GM19438 (cell line): ENCODE measurements around the gene ZNF750.

Experiments
- ATAC-seq: cut with Tn5 transposase; IDR thresholded peaks from one replicate; pipeline ENCODE4 v1.9.1; 2021; ENCODE audit warnings: low read depth; ENCODE audit not compliant: unreplicated experiment

Gene ZNF750

DNA sequence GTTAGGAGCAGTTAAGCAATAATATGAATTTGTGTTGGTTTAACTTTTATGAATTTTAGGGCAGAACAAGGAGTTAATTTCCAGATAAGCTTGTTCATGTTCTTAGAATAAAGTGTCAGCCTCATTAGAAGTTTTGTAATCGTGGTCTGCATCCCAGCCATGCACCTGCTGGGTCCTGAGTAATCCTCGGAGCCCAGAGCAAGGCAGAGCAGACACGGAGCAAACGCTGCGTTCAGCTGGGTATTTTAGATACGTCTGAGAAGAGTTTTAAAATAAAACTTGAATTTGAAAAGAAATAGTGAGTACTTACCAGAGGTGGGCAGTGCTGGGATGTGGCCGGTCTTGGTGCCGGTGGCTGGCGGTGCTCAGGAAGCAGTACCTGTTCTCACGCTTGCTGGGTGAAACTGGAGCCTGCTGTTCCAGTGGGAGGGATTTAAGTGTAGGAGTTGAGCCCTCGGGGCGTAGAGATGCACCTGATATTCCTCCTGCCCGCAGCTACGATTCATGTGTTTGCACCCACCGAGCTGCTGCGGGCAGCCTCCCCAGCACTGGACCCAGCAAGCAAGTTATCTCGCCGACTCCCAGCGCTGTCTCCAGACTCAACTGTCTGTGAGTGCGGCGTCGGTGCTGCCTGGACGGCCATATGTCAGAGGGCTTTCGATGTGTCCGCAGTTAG is at the start of gene ZNF750:
Gene ZNF750 (minus strand): TSS at position 406 of the 676 bp plus-strand sequence. CDS start 7,568 bp downstream, outside the sequence.
- ATAC-seq = no peak

GRCh38 chr17:82888583-82889495 is 49.0 kb upstream of the ZNF750 start:
- no peak for ATAC-seq

GRCh38 chr17:82887255-82888164 is 47.7 kb upstream of the ZNF750 start:
- ATAC-seq = no peak

- ATAC-seq = no peak
These were observed 45.1 kb upstream of the ZNF750 start for GRCh38 chr17:82884970-82885353.

GRCh38 chr17:82884341-82884969 is 44.6 kb upstream of the ZNF750 start:
- no peak for ATAC-seq

GRCh38 chr17:82883419-82884031 is 43.7 kb upstream of the ZNF750 start:
- ATAC-seq = no peak

DNA sequence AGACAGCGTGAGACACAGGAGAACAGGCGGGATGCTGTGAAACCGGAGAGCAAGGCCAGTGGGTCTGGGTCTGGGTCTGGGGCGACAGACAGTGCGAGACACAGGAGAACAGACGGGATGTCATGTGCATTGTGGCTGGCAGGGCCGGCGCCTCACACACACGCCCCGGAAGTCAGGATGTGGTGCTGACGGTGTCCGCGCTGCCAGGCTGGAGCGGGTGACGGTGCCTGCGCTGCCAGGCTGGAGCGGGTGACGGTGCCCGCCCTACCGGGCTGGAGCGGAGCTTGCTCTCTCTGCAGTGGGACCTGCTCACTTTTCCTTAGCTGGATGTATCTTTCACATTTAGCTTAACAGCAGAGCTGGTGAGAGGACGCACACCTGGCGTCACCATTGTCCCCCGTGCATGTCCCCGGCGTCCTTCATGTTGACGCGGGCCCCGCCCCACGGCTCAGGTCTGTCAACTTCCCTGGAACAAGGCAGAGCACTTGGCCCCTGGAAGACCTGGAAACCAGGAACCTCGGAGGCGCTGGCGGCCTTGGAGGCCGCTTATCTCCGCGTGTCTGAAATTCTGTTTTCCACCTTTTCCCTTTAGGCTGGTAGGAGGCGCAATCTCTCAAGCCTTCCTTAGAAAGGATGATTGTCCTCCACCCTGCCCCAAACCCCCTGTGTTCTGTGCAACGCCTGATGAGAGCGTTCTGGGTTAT is 43.0 kb upstream of the ZNF750 start:
- no peak for ATAC-seq

DNA sequence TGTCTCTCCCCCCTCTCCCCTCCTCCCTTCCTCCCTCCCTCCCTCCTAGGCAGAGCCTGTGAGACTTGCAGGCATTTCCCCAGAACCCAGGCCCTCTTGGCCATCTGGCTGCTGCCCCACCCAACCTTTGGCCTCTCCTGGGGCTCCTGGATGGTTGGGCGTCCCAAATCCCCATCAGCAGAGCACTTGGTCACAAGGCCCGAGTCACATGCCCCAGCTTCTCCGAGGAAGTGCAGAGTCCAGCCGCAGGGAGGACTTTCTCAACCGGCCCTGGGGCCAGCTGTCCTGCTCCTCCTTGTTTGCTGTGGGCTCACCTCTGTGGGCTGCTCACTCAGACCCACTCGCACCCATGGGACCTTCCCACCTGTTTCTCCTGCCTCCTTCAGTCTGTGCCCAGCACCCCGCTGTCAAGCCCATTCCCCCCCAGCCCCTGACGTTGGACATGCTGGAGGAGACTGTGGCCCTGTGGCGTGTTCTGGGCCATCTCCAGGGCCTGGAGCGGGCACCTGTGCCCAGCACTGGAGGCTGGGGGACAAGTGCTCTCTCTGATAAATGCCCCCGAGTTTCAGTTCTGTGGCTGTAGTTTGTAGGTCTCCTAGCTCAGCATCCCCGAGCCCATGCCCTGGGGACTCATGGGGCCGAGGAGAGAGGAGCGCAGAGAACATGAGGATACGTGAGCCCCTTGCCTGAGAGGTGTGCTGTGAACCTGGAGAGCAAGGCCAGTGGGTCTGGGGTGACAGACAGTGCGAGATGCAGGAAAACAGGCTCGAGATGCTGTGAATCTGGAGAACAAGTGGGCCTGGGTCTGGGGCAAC is 42.3 kb upstream of the ZNF750 start:
- ATAC-seq = no peak

GRCh38 chr17:82881324-82881823 is 41.6 kb upstream of the ZNF750 start:
- ATAC-seq = no peak

DNA sequence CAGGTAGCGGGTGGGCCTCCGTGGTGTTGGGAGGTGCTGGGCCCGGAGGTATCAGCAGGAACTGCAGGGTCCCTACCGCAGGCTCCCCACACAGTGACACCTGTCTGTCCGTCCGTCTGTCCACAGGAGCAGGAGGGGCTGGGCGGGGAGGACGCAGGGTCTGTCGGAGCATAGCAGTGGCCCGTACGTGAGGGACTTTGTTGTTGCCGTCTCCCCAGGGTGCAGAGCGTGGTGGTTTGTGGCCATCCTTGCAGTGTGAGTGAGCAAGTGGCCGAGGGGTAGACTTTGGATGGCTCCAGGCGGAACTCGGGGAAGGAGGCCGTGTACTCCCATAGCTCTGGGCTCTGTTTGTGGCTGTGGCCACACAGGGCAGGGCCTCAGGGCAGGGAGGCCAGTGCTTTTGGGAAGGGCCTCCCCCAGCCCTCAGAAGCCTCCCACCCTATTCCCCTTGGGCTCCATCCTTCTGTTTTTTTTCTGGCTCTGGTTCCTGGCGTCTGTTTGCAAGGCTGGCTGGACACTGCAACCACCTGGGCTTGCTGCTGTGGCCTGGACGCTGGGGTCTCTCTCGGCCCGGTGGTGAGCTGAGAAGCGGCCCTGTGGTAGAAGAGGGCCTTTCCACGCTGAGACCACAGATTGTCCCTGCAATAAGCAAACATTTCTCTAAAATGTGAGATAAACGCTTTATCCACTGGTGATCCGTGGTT is 41.0 kb upstream of the ZNF750 start:
- no peak for ATAC-seq

DNA sequence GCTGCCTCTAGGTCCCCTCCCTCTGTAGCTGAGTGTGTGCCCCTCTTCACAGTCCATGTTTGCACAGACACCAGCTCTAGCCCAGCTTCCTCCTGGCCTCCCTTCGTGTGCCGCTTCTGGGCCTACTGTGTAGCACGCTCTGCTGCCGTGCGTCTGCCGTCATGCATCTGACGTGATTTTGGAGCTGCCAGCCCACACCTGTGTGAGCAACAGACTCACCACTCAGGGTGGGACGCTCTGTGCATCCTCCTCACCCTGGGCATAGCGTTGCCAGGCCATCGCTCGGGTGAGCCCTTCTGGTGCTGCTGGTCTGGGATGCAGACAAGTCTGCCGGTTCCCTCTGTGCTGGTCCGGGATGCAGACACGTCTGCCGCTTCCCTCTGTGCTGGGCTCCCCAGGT is 39.4 kb upstream of the ZNF750 start:
- ATAC-seq = no peak

DNA sequence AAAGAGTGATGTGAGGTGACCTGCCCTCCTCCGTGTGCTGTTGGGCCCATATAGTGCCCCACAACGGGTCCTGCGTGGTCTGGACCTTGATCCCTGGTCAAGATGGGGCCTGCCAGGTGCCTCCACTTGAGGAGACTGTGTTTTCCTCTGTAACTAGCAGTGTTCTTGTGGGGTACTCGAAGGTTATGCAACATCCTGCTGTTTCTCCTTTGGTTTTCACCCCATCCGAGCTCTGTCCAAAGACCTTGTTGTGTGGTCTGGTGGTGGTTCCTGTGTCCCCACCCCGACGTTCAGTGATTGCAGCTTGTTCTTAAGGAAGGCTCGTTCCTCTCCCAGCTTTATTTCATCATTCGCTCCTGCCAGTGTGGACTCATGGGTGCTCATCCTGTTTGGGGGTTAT is 38.7 kb upstream of the ZNF750 start:
- ATAC-seq = no peak

GRCh38 chr17:82876602-82877379 is 37.0 kb upstream of the ZNF750 start:
- no peak for ATAC-seq

DNA sequence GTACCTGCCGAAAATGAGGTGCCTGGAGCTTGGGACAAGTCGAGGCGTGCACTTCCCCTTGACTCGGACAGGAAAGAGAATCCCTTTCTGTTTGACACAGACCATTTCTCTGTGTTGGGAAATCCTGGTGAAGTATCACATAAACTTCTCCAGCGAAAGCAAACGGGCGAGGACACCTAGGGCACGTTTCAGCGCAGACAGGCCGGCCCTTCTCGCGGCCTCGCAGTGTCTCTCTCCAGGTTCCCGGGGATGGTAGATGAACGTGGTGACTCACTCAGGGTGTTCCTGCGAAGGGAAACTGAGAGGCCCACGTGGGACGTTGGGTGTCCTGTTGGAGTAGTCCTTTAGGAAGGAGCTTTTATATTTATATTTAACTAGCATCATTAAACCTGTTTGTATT is 36.3 kb upstream of the ZNF750 start:
- ATAC-seq = no peak

- ATAC-seq = no peak
These were observed 35.6 kb upstream of the ZNF750 start for GRCh38 chr17:82875407-82875856.

DNA sequence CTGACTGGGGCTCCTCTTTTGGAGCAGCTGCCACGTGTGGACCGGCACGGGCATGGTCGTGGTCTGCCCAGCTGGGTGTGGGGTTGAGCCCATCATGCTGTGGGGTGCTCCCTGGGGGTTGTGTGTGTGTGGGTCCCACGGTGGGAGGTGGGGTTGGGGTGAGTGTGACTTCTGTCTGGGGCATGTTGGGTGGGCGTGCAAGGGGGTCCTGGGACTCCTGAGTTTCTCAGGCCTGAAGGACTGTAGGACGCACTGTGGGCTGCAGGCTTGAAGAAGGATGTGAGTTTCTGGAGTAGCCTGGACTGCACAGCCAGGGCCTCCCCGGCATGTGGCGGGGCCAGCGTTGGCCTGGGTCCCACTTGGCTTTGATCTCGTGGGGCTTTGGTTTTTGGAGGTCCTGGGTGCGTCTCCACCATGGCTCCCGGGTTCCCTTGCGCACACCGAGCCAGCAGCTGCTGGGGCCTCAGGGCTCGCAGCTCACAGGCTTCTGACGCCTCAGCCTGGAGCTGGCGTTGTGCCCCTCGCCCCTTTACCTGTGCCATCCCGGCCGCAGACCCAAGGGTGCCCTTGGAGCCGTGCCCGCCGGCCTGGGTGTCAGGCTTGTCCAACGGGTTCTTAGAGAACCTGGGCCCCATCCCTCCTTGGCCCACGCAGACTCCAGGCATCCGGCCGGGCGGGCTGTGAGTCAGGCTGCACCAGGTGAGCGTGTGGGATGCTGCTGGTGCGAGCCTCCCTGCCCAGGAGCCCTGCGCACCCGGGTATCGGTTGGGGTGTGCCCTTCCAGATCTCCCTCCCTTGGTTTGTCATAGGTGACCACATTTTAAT is 34.4 kb upstream of the ZNF750 start:
- no peak for ATAC-seq
